Heart right ventricle (tissue), 16 donors: ENCODE results near the gene DDX1. TPM values are rescaled to one million over a fixed set of nuclear protein-coding genes. Genes with fewer than 3 reads are reported as not detected.
A peak's percentile ranks its signal among the peaks of the same experiment; 100 is the strongest.
"Not testable (repeated sequence)": the region's sequence is repeated elsewhere in the genome, so short reads cannot be mapped to it uniquely, and the experiment has no call there.

Experiments used
- ATAC-seq, 8 donors: fragments of 200-7000 bp; cut with Tn5 transposase; one replicate each; pipeline ENCODE4 v1.9.1; 2020; ENCODE audit warnings: mild to moderate bottlenecking in 8 of 8, moderate library complexity in 8 of 8, moderate number of reproducible peaks in 1 of 8
- DNase-seq, 2 donors: peaks; one replicate each; pipeline ENCODE4 v3.0.0-alpha.2; 2020
- H3K27ac ChIP-seq, 10 donors: fragments of 200-600 bp; sonication (generic) in 2 of 10; one replicate each; pipeline versions ENCODE4 v1.5.0 to v1.8.0; 2020 to 2022; ENCODE audit warnings: mild to moderate bottlenecking in 3 of 10
- H3K27me3 ChIP-seq, 7 donors: fragments of 200-600 bp; one replicate each; pipeline ENCODE4 v1.8.0; 2021 to 2022; ENCODE audit warnings: mild to moderate bottlenecking in 2 of 7
- H3K36me3 ChIP-seq, 9 donors: fragments of 200-600 bp; sonication (generic) in 1 of 9; one replicate each; pipeline versions ENCODE4 v1.5.0 to v1.8.0; 2020 to 2022; ENCODE audit warnings: mild to moderate bottlenecking in 2 of 9
- H3K4me1 ChIP-seq, 9 donors: fragments of 200-600 bp; sonication (generic) in 1 of 9; one replicate each; pipeline versions ENCODE4 v1.5.0 to v1.8.0; 2020 to 2022; ENCODE audit warnings: mild to moderate bottlenecking in 4 of 9
- H3K4me3 ChIP-seq, 10 donors: fragments of 200-600 bp; sonication (generic) in 2 of 10; one replicate each; pipeline versions ENCODE4 v1.5.0 to v1.8.0; 2020 to 2022; ENCODE audit warnings: mild to moderate bottlenecking in 7 of 10, moderate library complexity in 2 of 10
- H3K9me3 ChIP-seq, 11 donors: fragments of 200-600 bp in 10 of 11; sonication (generic) in 2 of 11; one replicate each; pipeline versions ENCODE4 v1.5.0 to v1.8.0; 2013 to 2022; ENCODE audit warnings: mild to moderate bottlenecking in 2 of 11, control low read depth in 1 of 11, moderate library complexity in 1 of 11
- CTCF ChIP-seq, 9 donors: fragments of 200-600 bp; sonication (generic) in 2 of 9; IDR thresholded peaks; one replicate each; pipeline versions ENCODE4 v1.5.0 to v1.8.0; 2021 to 2022; ENCODE audit warnings: antibody characterized with exemption in 9 of 9, mild to moderate bottlenecking in 5 of 9, moderate library complexity in 1 of 9
- WGBS, 2 donors: extraction: QIAGEN DNeasy Blood & Tissue Kit; methylation state at CpG; one replicate each; pipeline ENCODE4 v1.1.7; 2013; ENCODE audit warnings: inconsistent platforms in 1 of 2; 5-methylcytosine and 5-hydroxymethylcytosine counted together
- intact Hi-C, 10 donors: fragments of 100-400 bp; cut with DNase I; formaldehyde crosslinking; loops; one replicate each; pipeline versions ENCODE4 v1.11.1 to v1.14.2; 2022
- long read RNA-seq, 3 donors: library from polyadenylated mRNA; unstranded; transcript quantifications; one replicate each; pipeline ENCODE4 v2.0.0, GENCODE V29; 2020 to 2021
- polyA plus RNA-seq, 2 donors: library from polyadenylated mRNA; stranded (reverse); fragments of 200-250 nt; gene quantifications; one replicate each; pipeline ENCODE4 v1.2.3, GENCODE V29; 2013
- total RNA-seq, 10 donors: library from RNA; stranded (reverse); fragmentation: NEBNext Ultra II Directional in 3 of 10; extraction: Animal tissue kit (Norgen Biotek cat#: 25700) in 3 of 10; gene quantifications; one replicate each; pipeline versions ENCODE4 v1.2.1 to v1.2.4, GENCODE V29; 2021 to 2023
- donor health status: Arrhythmogenic right ventricular cardiomyopathy.
- donor health status: ischemic (EF 13 %, LVEDD 7.1; RV severe dilation, severe dysfunction).
- donor health status: healthy with polysubstance abuse.
- donor health status: DM: no; HTN: yes; CAD: no.
- donor health status: DM: no; HTN: no; CAD: no.
- donor health status: ischemic (EF 25% LVEDD 6.9; RV normal size, moderate dysfunction).
- donor health status: ischemic (EF 25% LVEDD 5.7; RV mildly dilated, moderate dysfunction).
- donor health status: healthy.
- donor health status: DM: yes; HTN: yes; CAD: no.
- donor health status: Ischemic cardiomyopathy.
- donor health status: ischemic (EF 35%, LVEDD 5.7; RV mildly dilated, moderate dysfunction).
- donor health status: nonischemic (EF 11% LVEDD 7.7; RV severe dilation, severe dysfunction).
- donor health status: DM: yes; HTN: yes; CAD: no.
- donor health status: PGD.
- donor health status: ischemic (EF 29% LVEDD 5.4; RV normal size, mild dysfunction).
- donor health status: nonischemic (EF 23%, LVEDD 6.1; RV moderate dilation, normal function).

DDX1 gene
- 100 to 1,000 TPM; 104 to 183 (median 167) TPM for total RNA-seq
- 10 to 100 TPM; 80.1 to 90.3 TPM for polyA plus RNA-seq
- long read RNA-seq, donor 1, transcript DDX1-201 (26 exons, 2,739 nt), result major isoform, 221 of 267 reads
- long read RNA-seq, donor 1, partial matches to known transcripts, result 33 of 267 reads
- long read RNA-seq, donor 1, other reads (novel, unspliced or antisense), result 13 of 267 reads
- long read RNA-seq, donor 2, transcript DDX1-201 (26 exons, 2,739 nt), result major isoform, 331 of 408 reads
- long read RNA-seq, donor 2, partial matches to known transcripts, result 59 of 408 reads
- long read RNA-seq, donor 2, other reads (novel, unspliced or antisense), result 18 of 408 reads
- long read RNA-seq, donor 3, transcript DDX1-201 (26 exons, 2,739 nt), result major isoform, 427 of 586 reads
- long read RNA-seq, donor 3, partial matches to known transcripts, result 118 of 586 reads
- long read RNA-seq, donor 3, other reads (novel, unspliced or antisense), result 41 of 586 reads

GRCh38 chr2:15591692-15592463, at the start of gene DDX1:
Gene DDX1 (plus strand): TSS chr2:15591868. CDS start chr2:15591934, 66 bp downstream.
- peak; percentile 92 to 96 (median 94) for ATAC-seq
- H3K27me3 ChIP-seq, result no peaks in the 10 kb centered on the region
- H3K36me3 ChIP-seq, result peaks cover 0 to 25% (median 7%) of the 10 kb centered on the region in 9 donors
- no peak for TF ChIP-seq CTCF (IDR thresholded peaks at IDR 0.05)
- H3K27ac ChIP-seq, result peak within 1 kb of the TSS; percentile 78 to 98 (median 96)
- WGBS, 2 donors, result 0% methylated on average over 68 of the region's 68 CpGs
- peaks cover 2 to 41% (median 27%) of the 10 kb centered on the region in 9 donors for H3K4me1 ChIP-seq
- peak within 1 kb of the TSS; percentile 74 to 99 (median 92) for H3K4me3 ChIP-seq
- H3K9me3 ChIP-seq, result no peaks in the 10 kb centered on the region
- peak; percentile 79 to 85 for DNase-seq
- intact Hi-C loops, result loop anchor here in 2 of 10 donors (2.0 kb wide), 1 partner anchor 31 kb away; the partner anchor contains the start of gene NBAS (in 2 of the 2)

- H3K4me3 ChIP-seq, H3K9me3 ChIP-seq, H3K27me3 ChIP-seq, DNase-seq, H3K27ac ChIP-seq, intact Hi-C loops, ATAC-seq: not testable (repeated sequence)
- Histone ChIP-seq H3K36me3 (peaks cover 0 to 27% (median 0%) of the 10 kb centered on the region in 9 donors), H3K4me1 (peaks cover 0 to 16% (median 3%) of the 10 kb centered on the region in 9 donors)
- 31 to 71% methylated on average over 2 to 4 of the region's 6 CpGs for WGBS, 2 donors
These were observed 49.4 kb upstream of the DDX1 start for GRCh38 chr2:15542269-15542668.

- Histone ChIP-seq H3K27me3 (no peaks in the 10 kb centered on the region), H3K9me3 (no peaks in the 10 kb centered on the region), H3K4me3 (no peak overlapping the region), H3K27ac (peak overlapping the region in 2 of 10 donors; percentile 0 to 49), H3K4me1 (peaks cover 0 to 16% (median 3%) of the 10 kb centered on the region in 9 donors), H3K36me3 (peaks cover 0 to 30% (median 0%) of the 10 kb centered on the region in 9 donors)
- intact Hi-C loops, result no loop called here
- WGBS, 2 donors, result 54 to 71% methylated on average over 3 of the region's 3 CpGs
- ATAC-seq (peak in 1 of 8 donors; percentile 44), DNase-seq (no peak)
- no peak for TF ChIP-seq CTCF (IDR thresholded peaks at IDR 0.05)
These were observed 48.6 kb upstream of the DDX1 start for GRCh38 chr2:15543053-15543452.

- DNase-seq (no peak), ATAC-seq (no peak)
- TF ChIP-seq CTCF (IDR thresholded peaks at IDR 0.05), result no peak
- H3K9me3 ChIP-seq, result no peaks in the 10 kb centered on the region
- H3K36me3 ChIP-seq, result peaks cover 0 to 30% (median 3%) of the 10 kb centered on the region in 9 donors
- no peaks in the 10 kb centered on the region for H3K27me3 ChIP-seq
- H3K4me3 ChIP-seq, result no peak overlapping the region
- H3K4me1 ChIP-seq, result peaks cover 0 to 12% (median 3%) of the 10 kb centered on the region in 9 donors
- 93 to 95% methylated on average over 6 of the region's 6 CpGs for WGBS, 2 donors
- peak overlapping the region in 2 of 10 donors; percentile 0 to 49 for H3K27ac ChIP-seq
- intact Hi-C loops, result no loop called here
These were observed 48.1 kb upstream of the DDX1 start for GRCh38 chr2:15543541-15543940.
